NCI-H510A treated with DMSO at 0.1 percent for 48 hours (cell line): ENCODE data around the gene BBOX1.
A peak's percentile ranks its signal among the peaks of the same experiment; 100 is the strongest.
"Not testable (repeated sequence)": the region's sequence is repeated elsewhere in the genome, so short reads cannot be mapped to it uniquely, and the experiment has no call there.

Experiments used
- DNase-seq: peaks from one replicate; lab custom pipeline; 2025; lab: John Stamatoyannopoulos, UW

The BBOX1 gene

GRCh38 chr11:27130806-27131205 is 90.2 kb downstream of the BBOX1 start:
- no peak for DNase-seq

- not testable (repeated sequence) for DNase-seq
Observed at GRCh38 chr11:27135924-27136329, 95.3 kb downstream of the BBOX1 start.

GRCh38 chr11:27138716-27139115 is 98.1 kb downstream of the BBOX1 start:
- no peak for DNase-seq

- DNase-seq = no peak
Observed at GRCh38 chr11:27139742-27140367, 99.2 kb downstream of the BBOX1 start.

- DNase-seq = no peak
Observed at GRCh38 chr11:27141576-27141975, 101.0 kb downstream of the BBOX1 start.

- no peak for DNase-seq
Observed at GRCh38 chr11:27147916-27148315, 107.3 kb downstream of the BBOX1 start.

GRCh38 chr11:27148506-27148905 is 107.9 kb downstream of the BBOX1 start:
- no peak for DNase-seq

- no peak for DNase-seq
Observed at GRCh38 chr11:27150098-27150497, 109.5 kb downstream of the BBOX1 start.

- no peak for DNase-seq
Observed at GRCh38 chr11:27153136-27153535, 112.5 kb downstream of the BBOX1 start.

GRCh38 chr11:27158456-27159334 is 118.1 kb downstream of the BBOX1 start:
- peak; percentile 40 for DNase-seq

GRCh38 chr11:27159335-27159679 is 118.7 kb downstream of the BBOX1 start:
- no peak for DNase-seq

- no peak for DNase-seq
Observed at GRCh38 chr11:27161071-27161470, 120.5 kb downstream of the BBOX1 start.

GRCh38 chr11:27162237-27162636 is 121.6 kb downstream of the BBOX1 start:
- no peak for DNase-seq

GRCh38 chr11:27166130-27166529 is 125.5 kb downstream of the BBOX1 start:
- no peak for DNase-seq

- DNase-seq = no peak
Observed at GRCh38 chr11:27171376-27171958, 130.9 kb downstream of the BBOX1 start.

GRCh38 chr11:27173545-27173944 is 132.9 kb downstream of the BBOX1 start:
- no peak for DNase-seq

GRCh38 chr11:27174021-27174420 is 133.4 kb downstream of the BBOX1 start:
- no peak for DNase-seq

GRCh38 chr11:27174672-27175210 is 134.1 kb downstream of the BBOX1 start:
- DNase-seq = peak; percentile 10

- not testable (repeated sequence) for DNase-seq
Observed at GRCh38 chr11:27175562-27175961, 134.9 kb downstream of the BBOX1 start.
